NCI-H524 (cell line): ENCODE measurements around the gene GLA.
A peak's percentile ranks its signal among the peaks of the same experiment; 100 is the strongest.

Experiments used
- DNase-seq, 2 experiments: peaks; one replicate each; lab custom pipeline; 2025; lab: John Stamatoyannopoulos, UW

The GLA gene

DNA sequence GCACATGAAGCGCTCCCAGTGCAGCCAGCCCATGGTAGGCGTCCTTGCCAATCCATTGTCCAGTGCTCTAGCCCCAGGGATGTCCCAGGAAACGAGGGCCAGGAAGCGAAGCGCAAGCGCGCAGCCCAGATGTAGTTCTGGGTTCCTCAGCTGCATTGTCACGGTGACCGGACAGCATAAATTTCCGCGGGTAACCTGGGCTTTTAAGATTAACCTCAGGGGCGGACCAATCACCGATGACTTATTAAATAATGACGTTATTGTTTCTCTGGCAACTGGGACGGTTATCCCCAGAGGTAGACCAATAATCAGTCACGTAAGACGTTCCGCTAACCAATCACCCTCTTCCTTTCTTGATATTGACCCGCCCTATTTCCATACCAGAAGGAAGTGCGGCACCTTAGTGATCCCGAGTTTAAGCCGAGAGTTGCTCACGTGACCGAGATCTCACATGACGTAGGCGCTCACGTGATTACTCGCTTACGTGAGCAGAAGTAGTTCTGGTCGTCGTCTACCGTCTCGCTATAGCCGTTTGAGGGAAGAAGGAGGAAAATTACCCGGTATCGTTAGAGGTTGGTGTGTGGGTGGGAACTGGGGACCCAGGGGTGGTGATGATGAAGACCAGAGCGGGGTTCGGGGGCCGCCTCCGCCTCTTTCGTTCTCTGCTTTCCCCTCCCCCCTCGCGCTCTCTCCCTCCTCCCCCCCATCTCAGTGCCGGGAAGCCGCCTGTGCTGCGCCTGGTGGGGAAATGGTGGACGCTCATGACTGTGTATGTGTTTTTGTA, at the start of gene GLA, which contains the start of gene HNRNPH2:
TSS of gene GLA (minus strand) at position 178 of the 784 bp plus-strand sequence. CDS start at position 156, 22 bp downstream.
TSS of gene HNRNPH2 (plus strand) at position 475 of the 784 bp plus-strand sequence. CDS start 3,767 bp downstream, outside the sequence.
- DNase-seq = peak; percentile 97 to 99

DNA sequence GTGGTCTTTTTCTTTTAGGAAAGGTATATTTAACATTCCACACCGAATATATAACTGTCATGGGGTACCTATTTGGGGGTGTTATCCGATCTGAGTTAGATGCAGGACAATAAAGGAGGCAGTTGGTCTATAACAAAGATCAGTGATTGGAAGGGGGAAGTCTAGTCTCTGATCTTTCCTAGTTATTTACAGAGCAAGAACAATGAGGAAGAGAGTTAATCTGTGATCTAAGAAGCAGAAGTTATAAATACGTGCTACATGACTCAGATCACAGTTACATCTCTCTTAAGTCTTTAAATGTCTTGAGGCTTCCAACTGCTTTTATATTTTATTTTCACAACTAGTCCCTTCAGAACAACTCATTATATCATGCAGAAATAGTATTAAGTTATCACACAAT, 44.3 kb upstream of the GLA start:
- no peak for DNase-seq

DNA sequence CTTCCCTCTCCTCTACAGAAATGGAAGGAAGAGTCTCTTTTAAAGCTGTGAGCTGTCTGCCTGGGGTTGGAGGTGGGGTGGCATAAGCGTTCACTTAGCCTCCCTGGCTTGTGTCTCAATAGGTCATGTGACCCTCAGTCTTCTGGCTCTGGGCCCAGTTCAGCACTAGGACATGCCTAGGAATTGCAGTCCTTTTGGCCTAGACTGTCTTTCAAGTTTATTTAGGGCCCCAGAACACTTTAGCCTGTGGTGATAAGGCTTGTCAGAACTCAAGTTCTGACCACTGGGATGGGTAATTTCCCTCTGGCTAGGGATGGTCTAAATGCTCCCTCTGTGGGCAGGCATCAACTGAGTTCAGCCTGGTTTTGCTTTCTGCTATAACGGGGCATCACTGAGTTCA, 43.2 kb upstream of the GLA start:
- no peak for DNase-seq

DNA sequence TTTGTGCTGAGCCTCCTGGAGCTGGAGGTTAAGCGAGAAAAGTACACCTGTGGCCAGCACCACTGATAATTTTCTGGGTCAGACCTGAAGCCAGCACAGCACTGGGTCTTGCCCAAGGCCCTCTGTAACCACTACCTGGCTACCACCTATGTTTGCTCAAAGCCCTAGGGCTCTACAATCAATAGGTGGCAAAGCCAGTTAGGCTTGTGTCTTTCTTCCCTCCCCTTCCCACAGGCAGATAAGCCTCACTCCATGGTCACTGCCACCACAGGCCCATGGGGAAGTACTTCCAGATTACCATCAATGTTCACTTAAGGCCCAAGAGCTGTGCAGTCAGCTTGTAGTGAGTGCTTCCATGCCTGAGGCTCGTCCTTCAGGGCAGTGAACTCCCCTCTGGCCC, 42.4 kb upstream of the GLA start:
- no peak for DNase-seq

DNA sequence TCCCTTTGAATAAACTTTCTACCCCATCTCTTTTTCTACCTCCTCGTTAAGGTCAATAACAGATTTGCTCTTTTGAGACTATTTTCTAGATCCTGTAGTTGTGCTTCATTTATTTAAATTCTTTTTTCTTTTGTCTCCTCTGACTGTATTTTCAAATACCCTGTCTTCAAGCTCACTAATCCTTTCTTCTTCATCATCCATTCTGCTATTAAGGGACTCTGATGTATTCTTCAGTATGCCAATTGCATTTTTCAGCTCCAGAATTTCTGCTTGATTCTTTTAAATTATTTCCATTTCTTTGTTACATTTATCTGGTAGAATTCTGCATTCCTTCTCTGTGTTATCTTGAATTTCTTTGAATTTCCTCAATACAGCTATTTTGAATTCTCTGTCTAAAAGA, 41.6 kb upstream of the GLA start:
- no peak for DNase-seq

DNA sequence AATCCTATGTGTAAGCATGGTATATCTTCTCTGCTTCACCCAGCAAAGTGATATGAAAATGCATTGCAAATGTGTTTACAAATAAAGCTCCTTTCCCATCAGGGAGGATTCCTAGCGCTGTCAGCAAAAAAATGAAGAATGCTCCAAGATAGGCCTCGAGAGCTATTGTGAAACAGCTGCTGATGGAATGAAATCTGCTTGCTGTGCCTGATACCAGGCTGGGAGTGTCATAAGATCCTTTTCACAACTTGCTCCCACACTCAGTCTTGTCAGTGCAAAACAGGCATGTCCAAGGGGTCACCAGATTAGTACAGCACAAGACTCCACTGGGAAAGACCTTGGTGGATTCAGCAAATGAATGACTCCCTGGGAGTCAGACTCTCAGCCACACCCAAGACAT, 34.4 kb upstream of the GLA start:
- DNase-seq = no peak

DNA sequence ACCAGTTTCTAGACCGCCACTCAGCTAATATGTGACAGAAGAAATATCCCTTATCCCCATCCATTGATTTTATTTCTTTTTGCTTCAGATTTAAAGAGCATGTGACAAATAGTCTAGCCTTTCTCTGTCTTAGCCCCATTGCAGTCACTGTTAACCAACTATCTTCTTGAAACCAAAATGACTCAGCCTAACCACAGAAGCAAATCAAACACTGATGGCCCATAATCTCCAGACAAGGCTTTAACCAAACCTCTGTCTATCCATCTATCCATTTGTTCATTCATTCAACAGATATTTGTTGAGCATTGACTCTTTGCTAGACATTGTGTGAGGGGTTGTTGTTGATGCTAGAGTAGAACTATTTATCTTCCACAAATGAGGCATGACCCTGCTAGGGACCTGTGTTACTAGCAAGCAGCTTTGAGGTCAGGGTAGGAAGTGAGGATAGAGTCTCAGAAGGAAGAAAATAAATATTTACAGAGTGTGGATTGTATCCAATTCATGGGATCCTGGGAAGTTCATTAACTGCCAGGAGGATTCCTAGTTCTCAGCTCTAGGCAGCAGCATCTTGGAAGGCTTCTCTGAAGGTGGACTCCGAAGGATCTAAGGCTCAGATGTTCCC, 22.8 kb upstream of the GLA start:
- no peak for DNase-seq

DNA sequence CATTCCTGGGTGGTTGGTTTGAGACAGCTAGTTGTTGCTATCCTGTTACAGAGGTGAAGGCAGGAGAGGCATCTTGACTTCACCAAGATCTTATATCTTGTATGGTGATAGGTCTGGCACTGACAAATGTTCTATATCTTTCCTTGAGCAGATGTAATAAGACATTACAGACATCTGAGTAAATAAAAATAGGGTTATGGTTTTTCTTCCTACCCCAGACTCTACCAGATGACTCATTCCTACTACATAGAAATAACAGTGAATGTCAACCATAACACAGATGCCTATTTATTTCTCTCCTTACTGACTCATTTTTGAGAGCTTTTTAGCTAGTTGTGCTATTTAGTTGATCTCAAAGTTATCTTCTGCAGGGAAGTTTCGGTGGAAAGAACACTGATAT, 22.2 kb upstream of the GLA start:
- no peak for DNase-seq

DNA sequence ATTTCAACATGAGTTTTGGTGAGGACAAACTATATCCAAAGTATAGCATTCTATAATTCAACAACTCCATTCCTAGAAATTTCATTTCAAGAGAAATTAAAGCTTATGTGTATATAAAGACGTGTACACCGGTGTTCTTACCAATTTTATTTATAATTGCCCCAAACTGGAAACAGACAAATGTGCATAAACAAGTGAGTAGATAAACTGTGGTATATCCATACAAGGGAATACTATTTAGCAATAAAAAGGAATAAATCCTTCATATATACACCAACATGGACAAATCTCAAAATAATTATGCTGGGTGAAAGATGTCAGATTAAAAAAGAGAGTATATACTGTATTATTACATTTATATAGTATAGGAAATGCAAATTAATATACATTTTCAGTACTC, 20.2 kb upstream of the GLA start:
- DNase-seq = no peak

DNA sequence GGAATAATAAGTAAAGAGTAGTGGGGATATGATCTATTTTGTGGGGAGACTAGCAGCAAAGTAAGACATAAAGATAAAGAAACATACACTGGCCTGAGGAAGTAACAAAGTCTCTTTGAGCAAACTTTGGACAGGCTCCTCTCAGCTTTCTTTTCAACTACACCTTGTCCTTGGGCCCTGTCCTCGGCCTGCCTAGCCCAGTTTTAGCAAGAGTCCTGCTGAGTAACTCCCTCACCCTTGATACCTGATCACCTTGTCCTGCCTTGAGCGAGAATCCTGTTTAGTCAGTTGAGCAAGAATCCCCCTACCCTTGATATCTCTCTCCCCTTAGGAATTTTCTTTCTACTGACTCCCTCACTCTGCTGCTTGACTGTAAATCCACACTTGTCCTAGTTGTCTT, 11.8 kb upstream of the GLA start:
- DNase-seq = no peak

DNA sequence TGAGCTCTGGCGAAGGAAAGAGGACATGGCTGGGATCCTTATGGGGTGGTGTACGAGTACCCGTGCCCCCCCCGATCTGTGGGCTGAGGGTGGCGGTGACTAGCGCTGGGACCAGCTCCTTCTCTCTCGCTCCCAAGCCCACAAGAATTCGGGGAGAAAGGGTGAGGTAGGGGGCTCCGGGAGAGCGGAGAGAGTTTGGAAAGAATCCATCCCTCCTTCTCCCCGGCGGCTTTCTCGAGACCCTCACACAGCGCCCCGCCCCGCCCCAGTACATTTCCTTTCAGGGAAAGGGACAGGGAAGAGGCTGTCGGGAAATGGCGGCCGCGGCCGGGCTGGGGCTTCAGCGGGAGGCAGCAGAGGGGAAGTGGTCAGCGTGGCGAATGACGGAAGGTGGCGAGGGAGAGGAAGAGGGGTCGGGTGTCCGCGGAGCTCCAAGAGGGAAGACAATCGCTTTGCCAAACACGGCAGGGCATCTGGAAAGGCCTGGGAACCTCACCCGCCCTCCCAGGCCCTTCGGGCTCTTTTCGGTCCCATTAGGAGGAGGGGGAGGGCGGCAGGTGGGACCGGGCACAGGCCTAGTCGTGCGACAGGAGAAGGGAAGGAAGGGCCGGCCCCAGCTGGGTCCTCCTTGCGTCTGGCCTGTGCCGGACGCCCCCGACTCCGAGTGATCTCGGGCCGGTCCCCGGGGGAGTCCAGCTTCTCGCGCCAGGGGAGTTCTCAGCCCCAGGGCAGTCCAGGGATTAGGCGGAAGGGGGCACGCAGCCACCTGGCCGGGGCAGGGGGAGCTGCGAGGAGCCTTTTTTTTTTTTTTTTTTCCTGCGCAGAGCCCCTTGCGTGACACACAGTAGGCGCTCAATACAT, 10.5 kb upstream of the GLA start:
- DNase-seq = peak in 1 of 2 experiments; percentile 42

DNA sequence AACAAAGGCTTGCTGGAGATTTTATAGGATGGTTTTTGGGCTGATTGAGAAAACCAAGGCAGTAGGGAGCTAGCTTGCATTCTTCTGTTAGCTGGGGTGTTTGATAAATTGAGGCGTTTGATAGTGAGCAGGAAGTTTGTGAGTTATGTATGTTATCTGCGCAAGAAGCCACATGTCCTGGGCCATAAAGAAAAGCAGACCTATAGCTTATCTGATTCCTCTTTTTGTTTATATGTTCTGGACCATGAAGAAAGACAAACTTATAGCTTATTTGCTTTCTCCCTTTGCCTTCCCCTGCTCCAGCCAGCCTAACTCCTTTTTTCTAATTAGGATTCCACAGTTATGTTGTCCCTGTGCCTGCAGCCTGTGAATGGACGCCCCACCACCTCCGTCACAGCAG, 9.5 kb upstream of the GLA start:
- DNase-seq = no peak

DNA sequence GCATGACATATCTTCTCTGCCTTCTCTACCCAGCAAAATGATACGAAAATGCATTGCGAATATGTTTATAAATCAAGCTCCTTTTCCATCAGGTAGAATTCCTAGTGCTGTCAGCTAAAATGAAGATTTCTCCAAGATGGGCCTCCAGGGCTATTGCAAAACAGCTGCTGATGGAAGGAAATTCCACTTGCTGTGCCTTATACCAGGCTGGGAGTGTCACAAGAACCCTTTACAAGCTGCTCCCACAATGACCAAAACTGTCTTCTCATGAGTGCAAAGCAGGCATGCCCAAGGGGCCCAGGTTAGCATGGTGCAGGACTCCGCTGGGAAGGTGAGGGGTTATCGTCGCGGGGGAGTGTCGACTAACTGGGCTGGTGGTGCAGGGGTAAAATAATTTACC, 9.0 kb upstream of the GLA start:
- no peak for DNase-seq

DNA sequence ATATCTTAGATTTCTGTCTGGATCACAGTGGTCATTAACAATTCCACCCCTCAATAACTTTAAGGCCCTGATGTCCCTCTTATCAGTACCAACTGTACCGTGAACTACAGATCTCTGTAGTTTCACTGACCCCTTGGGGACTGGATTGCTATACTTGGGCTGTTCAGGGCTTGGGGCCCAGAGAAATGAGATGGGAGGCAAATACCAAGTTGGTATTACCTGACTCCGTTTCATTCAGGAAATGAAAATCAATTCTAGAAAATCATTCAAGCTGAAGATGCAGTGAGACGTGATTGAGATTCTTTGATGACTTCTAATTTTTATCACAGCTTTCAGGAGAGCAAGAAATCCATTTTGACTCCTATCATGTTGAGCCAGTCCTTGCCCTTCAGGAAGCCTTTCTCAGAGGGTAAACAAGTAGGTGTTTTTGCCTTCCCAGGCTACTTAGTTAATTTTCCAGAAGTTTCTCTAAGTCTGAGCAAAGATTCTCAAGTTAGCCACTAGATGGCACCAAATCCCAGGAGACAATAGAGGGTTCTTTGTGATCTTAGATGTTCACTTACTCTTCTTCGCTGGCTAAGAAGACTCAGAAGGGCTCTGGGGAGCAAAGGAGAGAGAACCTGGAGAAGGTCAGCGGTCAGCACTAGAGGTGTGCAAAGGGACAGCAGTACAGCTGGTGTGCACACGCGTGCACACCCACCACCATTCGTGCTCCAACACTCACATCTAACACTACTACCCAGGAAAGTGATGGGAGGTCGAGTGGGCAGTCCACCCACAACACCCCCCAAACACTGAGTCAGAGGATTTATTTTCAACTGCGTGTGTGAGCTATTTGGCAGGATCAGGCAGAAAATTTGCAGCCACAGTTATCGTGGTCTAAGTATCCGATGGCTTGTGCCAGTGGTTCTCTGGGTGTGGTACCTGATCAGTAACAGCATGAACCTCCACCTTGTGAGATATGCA, 7.7 kb upstream of the GLA start:
- DNase-seq = peak; percentile 68 to 79

DNA sequence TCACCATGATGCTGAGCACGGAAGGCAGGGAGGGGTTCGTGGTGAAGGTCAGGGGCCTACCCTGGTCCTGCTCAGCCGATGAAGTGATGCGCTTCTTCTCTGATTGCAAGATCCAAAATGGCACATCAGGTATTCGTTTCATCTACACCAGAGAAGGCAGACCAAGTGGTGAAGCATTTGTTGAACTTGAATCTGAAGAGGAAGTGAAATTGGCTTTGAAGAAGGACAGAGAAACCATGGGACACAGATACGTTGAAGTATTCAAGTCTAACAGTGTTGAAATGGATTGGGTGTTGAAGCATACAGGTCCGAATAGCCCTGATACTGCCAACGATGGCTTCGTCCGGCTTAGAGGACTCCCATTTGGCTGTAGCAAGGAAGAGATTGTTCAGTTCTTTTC, 4.3 kb upstream of the GLA start:
- no peak for DNase-seq

DNA sequence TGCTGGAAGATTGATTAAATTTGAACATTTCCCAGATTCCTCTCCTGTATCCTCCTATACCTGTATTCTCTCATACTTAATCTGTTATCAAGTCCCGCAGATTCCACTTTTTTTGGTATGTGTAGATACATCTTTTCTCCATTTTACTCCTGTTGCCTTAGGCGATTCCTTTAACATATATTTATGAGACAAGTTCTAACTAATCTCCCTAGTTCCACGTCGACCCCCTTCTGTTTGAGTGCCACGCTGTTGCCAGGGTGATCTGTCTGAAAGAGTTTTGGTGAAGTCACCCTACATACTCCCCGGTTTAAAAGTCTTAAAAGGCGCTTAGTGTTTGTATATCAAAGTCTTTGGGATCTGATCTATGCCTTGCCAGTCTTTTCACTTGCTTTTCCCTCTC, 2.7 kb upstream of the GLA start:
- no peak for DNase-seq

DNA sequence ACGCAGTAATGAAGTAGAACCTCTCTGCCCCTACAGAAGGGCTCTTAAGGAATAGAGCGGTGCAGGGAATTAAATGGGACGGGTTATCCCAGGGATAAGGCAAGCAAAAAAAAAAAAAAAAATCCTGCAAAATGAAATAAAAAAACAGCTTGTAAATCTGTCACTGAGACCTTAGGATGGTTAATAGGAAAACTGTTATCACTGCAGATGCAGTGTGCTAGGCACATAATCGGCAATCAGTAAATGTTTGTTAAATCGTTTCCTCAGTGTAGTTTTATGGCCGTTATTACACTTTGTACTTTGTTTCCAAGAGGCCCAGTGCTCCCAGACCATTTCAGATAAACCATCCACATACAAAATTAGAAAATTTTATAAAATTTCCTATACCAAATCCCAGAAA, 1.3 kb upstream of the GLA start:
- DNase-seq = peak in 1 of 2 experiments; percentile 23

DNA sequence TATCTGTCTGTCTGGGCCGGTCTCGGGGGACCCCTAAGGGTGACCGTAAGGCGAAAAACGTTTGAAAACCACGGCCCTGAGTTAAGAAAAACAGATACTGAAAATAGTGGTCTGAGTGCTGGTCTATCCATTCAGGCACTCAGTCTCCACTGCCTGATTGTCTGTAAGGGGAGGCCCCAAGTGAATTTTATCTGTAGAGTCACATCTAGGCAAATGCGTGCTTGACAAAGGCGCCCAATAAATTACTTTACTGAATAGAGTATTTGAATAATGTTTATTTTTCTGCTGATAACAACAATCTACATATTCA, 762 bp upstream of the GLA start:
- DNase-seq = no peak

DNA sequence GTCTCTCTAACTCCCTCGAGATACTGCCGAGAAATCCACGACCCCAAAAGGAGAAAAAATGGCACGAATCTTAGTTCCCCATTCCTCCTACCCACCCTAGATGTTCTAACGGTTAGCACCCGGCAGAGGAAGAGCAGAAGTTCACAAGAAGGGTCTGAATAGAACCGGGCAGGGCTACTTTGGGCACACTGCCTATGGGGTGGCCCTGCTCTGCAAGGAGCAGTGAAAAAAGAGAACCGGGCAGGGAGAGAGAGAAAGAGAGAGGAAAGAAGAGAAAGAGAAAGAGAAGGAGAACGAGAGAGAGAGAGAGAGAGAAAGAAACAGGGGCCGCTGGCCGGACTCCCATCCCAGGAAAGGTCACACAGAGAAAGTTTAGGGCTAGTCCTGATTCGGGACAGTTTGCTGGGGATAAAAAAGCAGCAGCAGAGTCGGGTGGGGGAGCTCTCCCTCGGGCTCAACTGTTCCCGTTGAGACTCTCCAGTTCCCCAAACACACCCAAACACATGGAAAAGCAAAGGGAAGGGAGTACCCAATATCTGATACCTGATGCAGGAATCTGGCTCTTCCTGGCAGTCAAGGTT, 468 bp downstream of the GLA start:
- no peak for DNase-seq

DNA sequence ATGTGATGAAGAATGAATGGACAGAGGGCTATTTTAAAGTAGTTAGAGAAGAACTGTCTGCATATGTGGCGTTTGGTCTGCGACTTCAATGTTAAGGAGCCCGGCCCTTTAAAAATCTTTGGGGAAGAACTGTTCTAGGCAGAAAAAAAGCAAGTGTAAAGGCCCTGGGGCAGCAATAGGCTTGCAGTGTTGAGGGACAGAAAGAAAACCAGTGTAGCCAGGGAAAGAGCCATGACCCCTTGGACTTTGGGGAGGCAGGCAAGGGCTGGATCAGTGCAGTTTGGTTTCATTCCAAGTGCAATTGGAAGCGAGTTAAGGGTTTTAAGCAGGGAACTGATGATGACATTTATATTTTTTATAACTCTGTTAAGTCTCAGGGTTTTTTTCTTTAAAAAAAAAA, 7.9 kb downstream of the GLA start:
- no peak for DNase-seq

DNA sequence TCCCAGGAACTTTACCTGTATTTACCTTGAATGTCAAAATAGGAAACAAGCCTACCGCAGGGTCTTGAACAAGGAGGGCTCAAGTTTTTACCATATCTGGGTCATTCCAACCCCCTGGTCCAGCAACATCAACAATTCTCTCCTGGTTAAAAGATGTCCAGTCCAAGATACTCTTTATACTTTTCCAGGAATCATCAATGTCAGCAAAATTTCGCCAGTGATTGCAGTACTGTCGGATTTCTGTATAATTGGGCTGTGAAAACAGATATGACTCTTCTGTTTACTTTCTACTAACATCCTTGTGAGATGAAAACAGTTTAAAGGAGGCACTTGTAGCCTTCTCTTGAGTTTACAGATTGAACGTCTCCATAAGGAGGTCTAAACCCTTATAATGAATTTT, 9.0 kb downstream of the GLA start:
- DNase-seq = no peak
